DOHH2 (cell line): ENCODE measurements around the gene ANP32A.

Source experiments
- H3F3A ChIP-seq: fragments of 200-600 bp; sonication (generic), shearing (Covaris generic); 2 replicates; pipeline ENCODE4 v1.6.0; 2016; ENCODE audit warnings: antibody characterized with exemption, mild to moderate bottlenecking; ENCODE audit not compliant: control insufficient read depth, insufficient read depth
- H3K27ac ChIP-seq: fragments of 200-600 bp; sonication (generic); 2 replicates; pipeline ENCODE4 v1.5.1; 2014; ENCODE audit warnings: low read depth, mild to moderate bottlenecking, low read length, moderate library complexity
- H3K27me3 ChIP-seq: fragments of 200-600 bp; sonication (generic); 2 replicates; pipeline ENCODE4 v1.6.1; 2014; ENCODE audit warnings: mild to moderate bottlenecking, low read length, mixed read lengths; ENCODE audit not compliant: control insufficient read depth
- H3K36me3 ChIP-seq: fragments of 200-600 bp; sonication (generic); 2 replicates; pipeline ENCODE4 v1.6.1; 2014; ENCODE audit warnings: mild to moderate bottlenecking, low read length, moderate library complexity, mixed read lengths; ENCODE audit not compliant: control insufficient read depth
- H3K4me1 ChIP-seq: fragments of 200-600 bp; sonication (generic); 2 replicates; pipeline ENCODE4 v1.6.1; 2014; ENCODE audit warnings: mild to moderate bottlenecking, low read length, mixed read lengths; ENCODE audit not compliant: control insufficient read depth
- H3K4me2 ChIP-seq: fragments of 200-600 bp; sonication (generic); 2 replicates; pipeline ENCODE4 v1.6.0; 2014; ENCODE audit warnings: mild to moderate bottlenecking, low read length, moderate library complexity
- H3K4me3 ChIP-seq: fragments of 200-600 bp; sonication (generic); 2 replicates; pipeline ENCODE4 v1.5.1; 2014; ENCODE audit warnings: mild to moderate bottlenecking, low read length, mixed read lengths
- H3K79me2 ChIP-seq: fragments of 200-600 bp; sonication (generic); 2 replicates; pipeline ENCODE4 v1.6.1; 2014; ENCODE audit warnings: mild to moderate bottlenecking, low read length, mixed read lengths; ENCODE audit not compliant: control insufficient read depth
- H3K9me2 ChIP-seq: fragments of 200-600 bp; sonication (generic); replicated peaks from 2 replicates; pipeline ENCODE4 v1.6.1; 2014; ENCODE audit warnings: mild to moderate bottlenecking, low read length, mixed read lengths; ENCODE audit not compliant: control insufficient read depth
- H3K9me3 ChIP-seq: fragments of 200-600 bp; sonication (generic); 2 replicates; pipeline ENCODE4 v1.6.1; 2014; ENCODE audit warnings: antibody characterized with exemption, low read length, mixed read lengths; ENCODE audit not compliant: control insufficient read depth, insufficient read depth
- H4K20me1 ChIP-seq: fragments of 200-600 bp; sonication (generic); 2 replicates; pipeline ENCODE4 v1.6.0; 2014; ENCODE audit warnings: low read depth, mild to moderate bottlenecking, antibody characterized with exemption, low read length, moderate library complexity; ENCODE audit not compliant: control insufficient read depth, insufficient read depth
- CTCF ChIP-seq: fragments of 200-600 bp; sonication (generic); IDR thresholded peaks from one replicate; pipeline ENCODE4 v1.5.1; 2014; ENCODE audit warnings: antibody characterized with exemption, mild to moderate bottlenecking, low read depth, low read length; ENCODE audit not compliant: poor library complexity, severe bottlenecking
- EZH2phosphoT487 ChIP-seq: fragments of 200-600 bp; sonication (generic); IDR thresholded peaks from 2 replicates; pipeline ENCODE4 v1.6.1; 2017; ENCODE audit warnings: borderline replicate concordance, mild to moderate bottlenecking, antibody characterized with exemption, low read length, moderate library complexity, mixed read lengths

The ANP32A gene

GRCh38 chr15:68755731-68756130 is 65.0 kb downstream of the ANP32A start:
- Histone ChIP-seq H3K4me3 (no peak overlapping the region), H3K9me3 (no peaks in the 10 kb centered on the region), H3K27me3 (no peaks in the 10 kb centered on the region), H3K79me2 (no peaks in the 10 kb centered on the region), H3F3A (no peaks in the 10 kb centered on the region), H3K4me2 (no peak overlapping the region), H3K36me3 (no peaks in the 10 kb centered on the region), H3K27ac (no peak overlapping the region), H4K20me1 (no peaks in the 10 kb centered on the region), H3K4me1 (peaks cover 6% of the 10 kb centered on the region; the same call in 1 of the 2 replicates), H3K9me2 (no peaks in the 10 kb centered on the region)
- TF ChIP-seq EZH2phosphoT487 (no peak), CTCF (no peak)

GRCh38 chr15:68751622-68752021 is 69.1 kb downstream of the ANP32A start:
- TF ChIP-seq CTCF (no peak), EZH2phosphoT487 (no peak)
- H3K79me2 ChIP-seq: no peaks in the 10 kb centered on the region
- no peaks in the 10 kb centered on the region for H4K20me1 ChIP-seq
- no peak overlapping the region for H3K4me2 ChIP-seq
- H3K36me3 ChIP-seq: no peaks in the 10 kb centered on the region
- no peak overlapping the region for H3K4me3 ChIP-seq
- H3K4me1 ChIP-seq: peaks cover 6% of the 10 kb centered on the region; the same call in 1 of the 2 replicates
- no peaks in the 10 kb centered on the region for H3K9me2 ChIP-seq
- no peaks in the 10 kb centered on the region for H3K27me3 ChIP-seq
- no peak overlapping the region for H3K27ac ChIP-seq
- H3K9me3 ChIP-seq: no peaks in the 10 kb centered on the region
- no peaks in the 10 kb centered on the region for H3F3A ChIP-seq

- Histone ChIP-seq H3K9me2 (no peaks in the 10 kb centered on the region), H3K4me2 (no peak overlapping the region), H3K27me3 (no peaks in the 10 kb centered on the region), H3K4me1 (peaks cover 2% of the 10 kb centered on the region; the same call in 1 of the 2 replicates), H3K4me3 (no peak overlapping the region), H4K20me1 (no peaks in the 10 kb centered on the region), H3K9me3 (no peaks in the 10 kb centered on the region), H3K79me2 (no peaks in the 10 kb centered on the region), H3K36me3 (no peaks in the 10 kb centered on the region), H3K27ac (no peak overlapping the region), H3F3A (no peaks in the 10 kb centered on the region)
- no peak for TF ChIP-seq EZH2phosphoT487
- TF ChIP-seq CTCF: no peak
Measured at GRCh38 chr15:68749793-68750192, 70.9 kb downstream of the ANP32A start.

GRCh38 chr15:68749365-68749764 is 71.3 kb downstream of the ANP32A start:
- H3K9me2 ChIP-seq: no peaks in the 10 kb centered on the region
- H4K20me1 ChIP-seq: no peaks in the 10 kb centered on the region
- no peaks in the 10 kb centered on the region for H3K4me1 ChIP-seq
- no peaks in the 10 kb centered on the region for H3K36me3 ChIP-seq
- H3K27ac ChIP-seq: no peak overlapping the region
- H3K9me3 ChIP-seq: no peaks in the 10 kb centered on the region
- no peak overlapping the region for H3K4me2 ChIP-seq
- H3K27me3 ChIP-seq: no peaks in the 10 kb centered on the region
- H3F3A ChIP-seq: no peaks in the 10 kb centered on the region
- H3K79me2 ChIP-seq: no peaks in the 10 kb centered on the region
- H3K4me3 ChIP-seq: no peak overlapping the region
- TF ChIP-seq EZH2phosphoT487: no peak
- TF ChIP-seq CTCF: no peak
